Lower lobe of right lung (tissue), 2 donors: ENCODE data around the gene MACROH2A2. TPM values are rescaled to one million over a fixed set of nuclear protein-coding genes. Genes with fewer than 3 reads are reported as not detected.

Experiments used
- ATAC-seq, 2 donors: fragments of 200-7000 bp; cut with Tn5 transposase; one replicate each; pipeline ENCODE4 v1.9.1; 2020 to 2022; ENCODE audit warnings: mild to moderate bottlenecking in 2 of 2, moderate library complexity in 2 of 2
- DNase-seq: peaks from one replicate; pipeline ENCODE4 v3.0.0-alpha.2; 2020
- H3K27ac ChIP-seq: fragments of 200-600 bp; one replicate; pipeline ENCODE4 v1.8.0; 2022
- H3K27me3 ChIP-seq: fragments of 200-600 bp; one replicate; pipeline ENCODE4 v1.8.0; 2022; ENCODE audit warnings: low read depth
- H3K36me3 ChIP-seq: fragments of 200-600 bp; one replicate; pipeline ENCODE4 v1.8.0; 2022; ENCODE audit warnings: mild to moderate bottlenecking
- H3K4me1 ChIP-seq: fragments of 200-600 bp; one replicate; pipeline ENCODE4 v1.8.0; 2022
- H3K4me3 ChIP-seq: fragments of 200-600 bp; one replicate; pipeline ENCODE4 v1.8.0; 2022; ENCODE audit warnings: mild to moderate bottlenecking
- H3K9me3 ChIP-seq: fragments of 200-600 bp; one replicate; pipeline ENCODE4 v1.8.0; 2022
- intact Hi-C: fragments of 100-400 bp; cut with DNase I; formaldehyde crosslinking; loops from one replicate; pipeline ENCODE4 v1.11.0; 2022
- total RNA-seq: library from RNA; stranded (reverse); fragmentation: NEBNext Ultra II Directional; extraction: Animal tissue kit (Norgen Biotek cat#: 25700); gene quantifications from one replicate; pipeline ENCODE4 v1.2.1, GENCODE V29; 2021
- TF ChIP-seq, protein P1 (sequence below): fragments of 200-600 bp; IDR thresholded peaks from one replicate; pipeline ENCODE4 v1.8.0; 2022; ENCODE audit warnings: antibody characterized with exemption, mild to moderate bottlenecking
- donor health status: DM: no; HTN: yes; CAD: no; lungs with severe emphysema.

Gene MACROH2A2
- total RNA-seq, 1 donor from 2014 or later: 6.6 TPM

DNA sequence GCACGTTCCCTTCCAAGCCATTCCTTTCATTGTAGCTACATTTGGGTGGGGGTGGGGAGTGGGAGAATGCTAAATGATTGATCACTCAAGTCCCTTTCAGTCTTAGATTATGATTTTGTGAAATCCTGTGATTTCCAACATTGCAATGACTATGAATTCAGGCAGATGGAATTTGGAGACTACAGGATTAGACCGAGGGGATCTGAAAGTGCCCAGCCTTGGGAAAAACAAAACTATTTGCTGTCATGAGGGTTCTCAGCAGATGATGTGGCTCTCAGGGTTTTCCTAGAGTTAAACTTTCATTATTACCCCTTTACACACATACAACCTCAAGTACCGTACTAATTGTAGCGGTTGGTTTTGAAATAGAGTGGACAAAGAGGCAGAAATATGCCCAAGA, 4.7 kb downstream of the MACROH2A2 start:
- peaks cover 3% of the 10 kb centered on the region for H3K4me1 ChIP-seq
- H3K4me3 ChIP-seq: no peak overlapping the region
- H3K27ac ChIP-seq: no peak overlapping the region
- peaks cover 14% of the 10 kb centered on the region for H3K27me3 ChIP-seq
- TF ChIP-seq, protein P1, sequence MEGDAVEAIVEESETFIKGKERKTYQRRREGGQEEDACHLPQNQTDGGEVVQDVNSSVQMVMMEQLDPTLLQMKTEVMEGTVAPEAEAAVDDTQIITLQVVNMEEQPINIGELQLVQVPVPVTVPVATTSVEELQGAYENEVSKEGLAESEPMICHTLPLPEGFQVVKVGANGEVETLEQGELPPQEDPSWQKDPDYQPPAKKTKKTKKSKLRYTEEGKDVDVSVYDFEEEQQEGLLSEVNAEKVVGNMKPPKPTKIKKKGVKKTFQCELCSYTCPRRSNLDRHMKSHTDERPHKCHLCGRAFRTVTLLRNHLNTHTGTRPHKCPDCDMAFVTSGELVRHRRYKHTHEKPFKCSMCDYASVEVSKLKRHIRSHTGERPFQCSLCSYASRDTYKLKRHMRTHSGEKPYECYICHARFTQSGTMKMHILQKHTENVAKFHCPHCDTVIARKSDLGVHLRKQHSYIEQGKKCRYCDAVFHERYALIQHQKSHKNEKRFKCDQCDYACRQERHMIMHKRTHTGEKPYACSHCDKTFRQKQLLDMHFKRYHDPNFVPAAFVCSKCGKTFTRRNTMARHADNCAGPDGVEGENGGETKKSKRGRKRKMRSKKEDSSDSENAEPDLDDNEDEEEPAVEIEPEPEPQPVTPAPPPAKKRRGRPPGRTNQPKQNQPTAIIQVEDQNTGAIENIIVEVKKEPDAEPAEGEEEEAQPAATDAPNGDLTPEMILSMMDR: no peak
- DNase-seq: no peak
- intact Hi-C loops: no loop called here
- no peaks in the 10 kb centered on the region for H3K36me3 ChIP-seq
- H3K9me3 ChIP-seq: no peaks in the 10 kb centered on the region
- no peak for ATAC-seq

- intact Hi-C loops: no loop called here
- no peaks in the 10 kb centered on the region for H3K36me3 ChIP-seq
- H3K4me1 ChIP-seq: no peaks in the 10 kb centered on the region
- DNase-seq (no peak), ATAC-seq (no peak)
- H3K27me3 ChIP-seq: no peaks in the 10 kb centered on the region
- H3K4me3 ChIP-seq: no peak overlapping the region
- H3K9me3 ChIP-seq: no peaks in the 10 kb centered on the region
- TF ChIP-seq, protein P1: no peak
- no peak overlapping the region for H3K27ac ChIP-seq
Measured at GRCh38 chr10:70060389-70060788, 7.7 kb downstream of the MACROH2A2 start.

DNA sequence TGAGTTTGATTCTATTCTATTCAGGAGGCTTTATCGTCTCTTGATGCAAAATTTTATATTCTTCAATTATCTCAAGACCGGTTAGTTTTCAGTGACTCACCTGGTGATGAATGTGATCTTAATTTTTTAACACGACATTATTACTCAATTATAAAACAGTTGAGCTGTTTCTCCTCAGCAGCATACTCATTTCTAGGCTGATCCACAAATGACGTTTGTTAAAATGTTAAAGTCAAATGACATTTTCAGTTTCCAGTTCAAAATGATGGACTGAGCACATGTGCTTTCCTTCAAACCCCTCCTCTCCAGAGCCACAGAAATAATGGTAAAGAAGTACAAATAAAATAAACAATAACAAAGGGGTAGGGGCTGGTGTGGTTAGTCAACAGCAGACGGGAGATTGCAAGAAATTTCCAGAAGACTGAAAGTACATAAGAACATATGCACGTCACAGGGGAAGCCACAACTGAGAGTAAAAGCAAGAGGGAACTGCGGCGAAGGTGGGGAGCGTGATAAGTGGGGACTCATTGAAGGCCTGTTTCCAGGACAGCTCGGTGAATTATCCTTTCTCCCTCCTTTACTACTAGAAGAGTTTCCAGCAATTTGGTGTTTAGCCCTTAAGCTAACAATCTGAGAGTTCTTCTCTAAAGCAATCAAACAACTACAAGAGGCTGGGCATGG, 10.9 kb downstream of the MACROH2A2 start:
- Histone ChIP-seq H3K36me3 (no peaks in the 10 kb centered on the region), H3K9me3 (no peaks in the 10 kb centered on the region), H3K4me1 (no peaks in the 10 kb centered on the region), H3K27me3 (no peaks in the 10 kb centered on the region), H3K4me3 (no peak overlapping the region), H3K27ac (no peak overlapping the region)
- ATAC-seq: no peak
- intact Hi-C loops: no loop called here
- TF ChIP-seq, protein P1: no peak
- DNase-seq: no peak

GRCh38 chr10:70064486-70064885, 11.8 kb downstream of the MACROH2A2 start:
- no peak for ATAC-seq
- TF ChIP-seq, protein P1: no peak
- H3K4me3 ChIP-seq: no peak overlapping the region
- no peak overlapping the region for H3K27ac ChIP-seq
- no peak for DNase-seq
- intact Hi-C loops: no loop called here
- H3K36me3 ChIP-seq: no peaks in the 10 kb centered on the region
- no peaks in the 10 kb centered on the region for H3K9me3 ChIP-seq
- H3K27me3 ChIP-seq: no peaks in the 10 kb centered on the region
- no peaks in the 10 kb centered on the region for H3K4me1 ChIP-seq

DNA sequence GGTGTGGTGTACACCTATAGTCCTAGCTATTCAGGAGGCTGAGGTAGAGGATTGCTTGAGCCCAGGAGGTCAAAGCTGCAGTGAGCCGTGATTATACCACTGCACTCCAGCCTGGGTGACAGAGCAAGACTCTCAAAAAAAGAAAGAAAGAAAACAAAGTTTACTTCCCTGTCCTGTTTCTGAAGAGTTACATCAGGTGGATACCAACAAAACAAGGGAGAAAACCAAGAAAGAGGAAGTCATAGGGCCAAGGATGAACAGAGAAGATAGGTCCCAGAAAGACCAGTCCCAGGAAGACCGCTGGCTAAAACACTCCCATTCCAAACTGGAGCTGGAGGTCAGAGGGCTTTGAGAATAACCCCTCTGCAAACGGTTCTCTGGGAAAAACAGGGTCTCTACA, 13.5 kb downstream of the MACROH2A2 start:
- DNase-seq (no peak), ATAC-seq (no peak)
- intact Hi-C loops: no loop called here
- no peaks in the 10 kb centered on the region for H3K4me1 ChIP-seq
- TF ChIP-seq, protein P1: no peak
- no peaks in the 10 kb centered on the region for H3K27me3 ChIP-seq
- H3K9me3 ChIP-seq: no peaks in the 10 kb centered on the region
- no peaks in the 10 kb centered on the region for H3K36me3 ChIP-seq
- H3K4me3 ChIP-seq: no peak overlapping the region
- H3K27ac ChIP-seq: no peak overlapping the region
